HCT116 (cell line): Measurements from ENCODE around the gene SH3YL1. TPM values are rescaled to one million over a fixed set of nuclear protein-coding genes. Genes with fewer than 3 reads are reported as not detected.

Source experiments
- ATAC-seq: fragments of 200-7000 bp; cut with Tn5 transposase; 2 replicates; pipeline ENCODE4 v1.9.1; 2020; ENCODE audit warnings: mild to moderate bottlenecking, moderate library complexity
- BruUV-seq: library from RNA; stranded (reverse); fragments of 400-500 nt; replicated peaks from 2 replicates; lab custom pipeline; 2021; lab: Mats Ljungman, UMichigan
- CTCF ChIA-PET: fragments of 300-600 bp; sonication (Branson Sonifier 250); formaldehyde crosslinking; loops from one replicate; lab custom pipeline; 2021; ENCODE audit warnings: antibody characterized with exemption; lab: Charles Lee
- POLR2A ChIA-PET: fragments of 300-600, 350-600 bp; sonication (Branson Sonifier 250); formaldehyde crosslinking; loops from one replicate; lab custom pipeline; 2021; ENCODE audit warnings: antibody characterized with exemption; lab: Charles Lee
- RAD21 ChIA-PET, 2 experiments: fragments of 300-600 bp; sonication (Branson Sonifier 250); formaldehyde crosslinking; loops; one replicate each; lab custom pipeline; 2023; ENCODE audit warnings: low total read pairs in 2 of 2; ENCODE audit not compliant: uncharacterized antibody in 2 of 2, unreplicated experiment in 2 of 2, low non-redundant PET in 1 of 2; lab: Charles Lee
- DNase-seq: peaks from one replicate; pipeline ENCODE4 v3.0.0-alpha.2; 2010; ENCODE audit warnings: low read depth, low spot score
- H2AFZ ChIP-seq: fragments of 200-600 bp; shearing (Covaris generic), sonication (generic); 2 replicates; pipeline ENCODE4 v1.6.1; 2017; ENCODE audit warnings: low read depth, mixed run types, mixed read lengths, antibody characterized with exemption, low read length; ENCODE audit not compliant: poor library complexity, severe bottlenecking
- H3K27ac ChIP-seq: 2 replicates; pipeline ENCODE4 v1.5.1; 2012; ENCODE audit warnings: low read depth, low read length
- H3K27me3 ChIP-seq: fragments of 200-600 bp; sonication (generic); 2 replicates; pipeline ENCODE4 v1.6.1; 2016; ENCODE audit warnings: mixed run types, low read length, mixed read lengths; ENCODE audit not compliant: insufficient read depth
- H3K36me3 ChIP-seq, 2 experiments: fragments of 200-500 bp in 1 of 2; fragments of 200-600 bp in 1 of 2; sonication (Bioruptor generic) in 1 of 2; sonication (generic) in 1 of 2; 2 replicates each; pipeline versions ENCODE4 v1.5.1 to v1.6.1; 2014 to 2016; ENCODE audit warnings: low read length in 2 of 2, inconsistent platforms in 1 of 2, mixed read lengths in 1 of 2, mixed run types in 1 of 2; ENCODE audit not compliant: insufficient read depth in 2 of 2, control insufficient read depth in 1 of 2
- H3K4me1 ChIP-seq, 2 experiments: fragments of 200-600 bp in 1 of 2; sonication (generic) in 1 of 2; 2 replicates each; pipeline versions ENCODE4 v1.5.1 to v1.6.1; 2012 to 2017; ENCODE audit warnings: low read length in 2 of 2, inconsistent platforms in 1 of 2, mild to moderate bottlenecking in 1 of 2, mixed read lengths in 1 of 2, mixed run types in 1 of 2, moderate library complexity in 1 of 2; ENCODE audit not compliant: insufficient read depth in 2 of 2, control insufficient read depth in 1 of 2
- H3K4me2 ChIP-seq: fragments of 200-600 bp; sonication (generic); 2 replicates; pipeline ENCODE4 v1.6.1; 2017; ENCODE audit warnings: mixed run types, low read length, mixed read lengths
- H3K4me3 ChIP-seq, 2 experiments: fragments of 200-600 bp in 1 of 2; sonication (generic) in 1 of 2; replicated peaks in 1 of 2; 2 replicates each; pipeline ENCODE4 v1.5.1; 2011 to 2016; ENCODE audit warnings: low read length in 2 of 2, control low read depth in 1 of 2, low read depth in 1 of 2, mild to moderate bottlenecking in 1 of 2, mixed read lengths in 1 of 2, mixed run types in 1 of 2
- H3K79me2 ChIP-seq: fragments of 200-600 bp; sonication (generic); 2 replicates; pipeline ENCODE4 v1.6.1; 2017; ENCODE audit warnings: mild to moderate bottlenecking, mixed run types, low read length, moderate library complexity, mixed read lengths; ENCODE audit not compliant: insufficient read depth
- H3K9ac ChIP-seq: fragments of 200-600 bp; sonication (generic); 2 replicates; pipeline ENCODE4 v1.6.1; 2016; ENCODE audit warnings: low read length, mixed read lengths
- H3K9me2 ChIP-seq: fragments of 200-600 bp; sonication (generic), shearing (Covaris generic); 2 replicates; pipeline ENCODE4 v1.6.1; 2017; ENCODE audit warnings: mixed run types, mild to moderate bottlenecking, moderate library complexity; ENCODE audit not compliant: insufficient read depth
- H3K9me3 ChIP-seq, 2 experiments: fragments of 200-500 bp in 1 of 2; fragments of 200-600 bp in 1 of 2; sonication (Bioruptor generic) in 1 of 2; sonication (generic) in 1 of 2; 2 replicates each; pipeline ENCODE4 v1.6.1; 2014 to 2017; ENCODE audit warnings: low read length in 2 of 2, mixed read lengths in 2 of 2, inconsistent platforms in 1 of 2, low read depth in 1 of 2, mild to moderate bottlenecking in 1 of 2, mixed run types in 1 of 2, moderate library complexity in 1 of 2; ENCODE audit not compliant: control insufficient read depth in 1 of 2, insufficient read depth in 1 of 2
- H4K20me1 ChIP-seq: fragments of 200-600 bp; sonication (generic), shearing (Covaris generic); 2 replicates; pipeline ENCODE4 v1.6.1; 2017; ENCODE audit warnings: mixed run types, mild to moderate bottlenecking, moderate library complexity; ENCODE audit not compliant: insufficient read depth
- CBX3 ChIP-seq: IDR thresholded peaks from 2 replicates; pipeline ENCODE4 v1.6.1; 2012; ENCODE audit warnings: low read depth
- CTCF ChIP-seq, 3 experiments: fragments of 200-600 bp in 1 of 3; sonication (generic) in 1 of 3; IDR thresholded peaks in 2 of 3; conservative IDR thresholded peaks in 1 of 3; 2 replicates each; pipeline ENCODE4 v1.5.1; 2012 to 2017; ENCODE audit warnings: low read depth in 2 of 3, low read length in 2 of 3, antibody characterized with exemption in 1 of 3, borderline replicate concordance in 1 of 3, control low read depth in 1 of 3, mild to moderate bottlenecking in 1 of 3, mixed read lengths in 1 of 3, mixed run types in 1 of 3, moderate library complexity in 1 of 3; ENCODE audit not compliant: insufficient read depth in 1 of 3
- EGR1 ChIP-seq: IDR thresholded peaks from 2 replicates; pipeline ENCODE4 v1.6.1; 2012; ENCODE audit warnings: low read depth
- EZH2phosphoT487 ChIP-seq: fragments of 200-600 bp; IDR thresholded peaks from 2 replicates; pipeline ENCODE4 v1.6.1; 2018; ENCODE audit warnings: antibody characterized with exemption, borderline replicate concordance
- POLR2A ChIP-seq: IDR thresholded peaks from 2 replicates; pipeline ENCODE4 v1.7.0; 2011; ENCODE audit warnings: borderline replicate concordance; ENCODE audit not compliant: insufficient read depth, insufficient read length; ENCODE audit errors: extremely low read depth
- RAD21 ChIP-seq: IDR thresholded peaks from 2 replicates; pipeline ENCODE4 v1.6.1; 2012; ENCODE audit warnings: low read depth, mild to moderate bottlenecking
- SIN3A ChIP-seq: IDR thresholded peaks from 2 replicates; pipeline ENCODE4 v1.6.1; 2012; ENCODE audit warnings: low read depth
- SP1 ChIP-seq: IDR thresholded peaks from 2 replicates; pipeline ENCODE4 v1.6.1; 2012; ENCODE audit warnings: low read depth
- SRF ChIP-seq: IDR thresholded peaks from 2 replicates; pipeline ENCODE4 v1.6.1; 2012; ENCODE audit warnings: low read depth
- TCF7L2 ChIP-seq: IDR thresholded peaks from 2 replicates; pipeline ENCODE4 v1.7.0; 2011; ENCODE audit warnings: borderline replicate concordance, inconsistent platforms; ENCODE audit not compliant: insufficient read depth, insufficient read length; ENCODE audit errors: extremely low read depth
- ZFX ChIP-seq: fragments of 450-650 bp; IDR thresholded peaks from 2 replicates; pipeline ENCODE4 v1.6.1; 2017
- intact Hi-C: fragments of 100-400 bp; cut with micrococcal nuclease; formaldehyde crosslinking; loops from 2 replicates; pipeline ENCODE4 v1.10.0; 2022
- total RNA-seq: library from RNA; stranded (reverse); gene quantifications from one replicate; pipeline ENCODE4 v1.2.1, GENCODE V29; 2021; ENCODE audit not compliant: unreplicated experiment
- TF ChIP-seq, protein P1 (sequence below): IDR thresholded peaks from 2 replicates; pipeline ENCODE4 v1.6.1; 2011; ENCODE audit warnings: mild to moderate bottlenecking, low read length, moderate library complexity; ENCODE audit not compliant: insufficient replicate concordance; ENCODE audit errors: extremely low read depth

SH3YL1 gene
- total RNA-seq, 1 experiment from 2014 or later: 32.8 TPM

DNA sequence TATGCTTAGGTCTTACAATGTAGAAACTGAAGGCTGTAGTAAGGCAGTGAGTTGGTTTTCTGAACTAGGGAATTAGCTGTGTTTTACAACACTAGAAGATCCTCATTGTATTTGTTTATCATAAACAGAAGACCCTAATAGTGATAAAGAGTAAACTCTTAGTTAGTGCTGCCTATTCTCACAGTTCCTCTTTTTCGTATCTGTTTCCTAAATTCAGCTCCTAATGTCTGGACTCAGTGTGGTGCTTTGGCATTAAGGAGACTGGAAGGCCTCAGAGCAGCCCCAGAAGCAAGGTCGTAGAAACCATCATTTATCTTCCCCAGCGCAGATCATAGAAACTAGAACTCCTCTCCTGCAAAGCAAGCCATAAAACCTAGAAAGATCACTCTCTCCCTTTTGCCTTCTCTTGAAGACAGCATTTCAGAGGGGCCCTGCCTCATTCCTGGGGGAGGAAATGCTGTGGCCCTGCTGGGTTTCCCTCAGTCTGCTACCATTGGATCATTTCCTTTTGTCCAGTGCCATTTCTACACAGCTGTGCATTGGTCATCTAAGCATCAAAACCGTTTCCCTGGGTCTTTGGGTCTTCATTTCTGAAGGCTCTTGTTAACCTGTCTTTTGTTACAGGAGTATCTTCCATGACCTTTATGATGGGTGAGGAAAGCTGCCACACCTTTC lies 5.7 kb upstream of the SH3YL1 start:
- Histone ChIP-seq H3K9me2 (no peaks in the 10 kb centered on the region), H3K27me3 (no peaks in the 10 kb centered on the region), H3K9ac (no peak overlapping the region), H3K4me1 (peaks cover 8 to 12% of the 10 kb centered on the region in 2 experiments; a peak in 3 of 4 replicates), H3K9me3 (no peaks in the 10 kb centered on the region), H3K4me3 (no peak overlapping the region), H3K4me2 (no peak overlapping the region), H3K36me3 (peaks cover 13 to 23% of the 10 kb centered on the region in 2 experiments), H4K20me1 (peaks cover 53% of the 10 kb centered on the region; the same call in 1 of the 2 replicates), H3K27ac (no peak overlapping the region), H3K79me2 (peaks cover 98% of the 10 kb centered on the region), H2AFZ (no peak overlapping the region)
- TF ChIP-seq SRF (no peak), CTCF (IDR thresholded peaks at IDR 0.05 in 2 of 3, conservative IDR thresholded peaks at IDR 0.05 in 1 of 3; ENCODE audit: borderline replicate concordance in 1 of 3, insufficient read depth in 1 of 3, low read depth in 2 of 3, low read length in 2 of 3) (no peak), ZFX (no peak), RAD21 (no peak), EZH2phosphoT487 (no peak), EGR1 (no peak), SP1 (no peak), CBX3 (no peak), POLR2A (no peak), SIN3A (no peak), TCF7L2 (no peak)
- TF ChIP-seq, protein P1, sequence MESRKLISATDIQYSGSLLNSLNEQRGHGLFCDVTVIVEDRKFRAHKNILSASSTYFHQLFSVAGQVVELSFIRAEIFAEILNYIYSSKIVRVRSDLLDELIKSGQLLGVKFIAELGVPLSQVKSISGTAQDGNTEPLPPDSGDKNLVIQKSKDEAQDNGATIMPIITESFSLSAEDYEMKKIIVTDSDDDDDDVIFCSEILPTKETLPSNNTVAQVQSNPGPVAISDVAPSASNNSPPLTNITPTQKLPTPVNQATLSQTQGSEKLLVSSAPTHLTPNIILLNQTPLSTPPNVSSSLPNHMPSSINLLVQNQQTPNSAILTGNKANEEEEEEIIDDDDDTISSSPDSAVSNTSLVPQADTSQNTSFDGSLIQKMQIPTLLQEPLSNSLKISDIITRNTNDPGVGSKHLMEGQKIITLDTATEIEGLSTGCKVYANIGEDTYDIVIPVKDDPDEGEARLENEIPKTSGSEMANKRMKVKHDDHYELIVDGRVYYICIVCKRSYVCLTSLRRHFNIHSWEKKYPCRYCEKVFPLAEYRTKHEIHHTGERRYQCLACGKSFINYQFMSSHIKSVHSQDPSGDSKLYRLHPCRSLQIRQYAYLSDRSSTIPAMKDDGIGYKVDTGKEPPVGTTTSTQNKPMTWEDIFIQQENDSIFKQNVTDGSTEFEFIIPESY: no peak
- ChIA-PET RAD21 (no interaction called here), CTCF (no interaction called here), POLR2A (no interaction called here)
- no peak for ATAC-seq
- no TSS peak for BruUV-seq
- no peak for DNase-seq
- intact Hi-C loops: no loop called here
